WERI-Rb-1 (cell line): ENCODE measurements around the gene KHDRBS1.

ENCODE experiments used
- DNase-seq: peaks from one replicate; pipeline ENCODE4 v3.0.0-alpha.2; 2020
- H3K27ac ChIP-seq: fragments of 250-450 bp; sonication (Bioruptor Pico); 2 replicates; pipeline ENCODE4 v1.5.1; 2020; ENCODE audit warnings: mild to moderate bottlenecking, moderate library complexity
- H3K27me3 ChIP-seq: fragments of 250-450 bp; sonication (Bioruptor Pico); 2 replicates; pipeline ENCODE4 v1.5.1; 2021; ENCODE audit warnings: mild to moderate bottlenecking, low read depth, moderate library complexity; ENCODE audit not compliant: insufficient read depth, severe bottlenecking
- H3K36me3 ChIP-seq: fragments of 250-450 bp; sonication (Bioruptor Pico); 2 replicates; pipeline ENCODE4 v1.5.1; 2020; ENCODE audit warnings: mild to moderate bottlenecking, moderate library complexity
- H3K4me3 ChIP-seq: 2 replicates; pipeline ENCODE4 v1.5.1; 2011; ENCODE audit warnings: low read depth, mild to moderate bottlenecking, control low read depth, low read length
- H3K9me3 ChIP-seq: fragments of 250-450 bp; sonication (Bioruptor Pico); 2 replicates; pipeline ENCODE4 v1.5.1; 2021; ENCODE audit warnings: mild to moderate bottlenecking, moderate library complexity; ENCODE audit not compliant: severe bottlenecking
- CTCF ChIP-seq: IDR thresholded peaks from 2 replicates; pipeline ENCODE4 v1.5.1; 2011; ENCODE audit warnings: low read depth, mild to moderate bottlenecking, control low read depth, inconsistent platforms, low read length

Gene KHDRBS1

GRCh38 chr1:32047701-32048100 lies 34.0 kb downstream of the KHDRBS1 start:
- Histone ChIP-seq H3K9me3 (no peaks in the 10 kb centered on the region), H3K27me3 (no peaks in the 10 kb centered on the region), H3K36me3 (peaks cover 35% of the 10 kb centered on the region), H3K4me3 (no peak overlapping the region), H3K27ac (no peak overlapping the region)
- no peak for DNase-seq
- no peak for TF ChIP-seq CTCF

GRCh38 chr1:32048440-32048839 lies 34.8 kb downstream of the KHDRBS1 start:
- Histone ChIP-seq H3K9me3 (no peaks in the 10 kb centered on the region), H3K27ac (no peak overlapping the region), H3K4me3 (no peak overlapping the region), H3K36me3 (peaks cover 39% of the 10 kb centered on the region), H3K27me3 (no peaks in the 10 kb centered on the region)
- TF ChIP-seq CTCF: no peak
- no peak for DNase-seq

GRCh38 chr1:32051706-32052105 lies 38.0 kb downstream of the KHDRBS1 start:
- Histone ChIP-seq H3K27me3 (no peaks in the 10 kb centered on the region), H3K27ac (no peak overlapping the region), H3K9me3 (no peaks in the 10 kb centered on the region), H3K36me3 (peaks cover 72% of the 10 kb centered on the region), H3K4me3 (no peak overlapping the region)
- DNase-seq: no peak
- TF ChIP-seq CTCF: no peak

- H3K9me3 ChIP-seq: no peaks in the 10 kb centered on the region
- no peaks in the 10 kb centered on the region for H3K27me3 ChIP-seq
- H3K4me3 ChIP-seq: no peak overlapping the region
- TF ChIP-seq CTCF: no peak
- H3K27ac ChIP-seq: no peak overlapping the region
- no peak for DNase-seq
- H3K36me3 ChIP-seq: peaks cover 77% of the 10 kb centered on the region
Measured at GRCh38 chr1:32052887-32053286, 39.2 kb downstream of the KHDRBS1 start.

GRCh38 chr1:32055416-32055815 lies 41.7 kb downstream of the KHDRBS1 start:
- TF ChIP-seq CTCF: no peak
- Histone ChIP-seq H3K9me3 (no peaks in the 10 kb centered on the region), H3K36me3 (peaks cover 90% of the 10 kb centered on the region), H3K27ac (no peak overlapping the region), H3K4me3 (no peak overlapping the region), H3K27me3 (no peaks in the 10 kb centered on the region)
- no peak for DNase-seq

GRCh38 chr1:32056598-32056997 lies 42.9 kb downstream of the KHDRBS1 start:
- Histone ChIP-seq H3K4me3 (no peak overlapping the region), H3K9me3 (no peaks in the 10 kb centered on the region), H3K36me3 (peaks cover 90% of the 10 kb centered on the region), H3K27me3 (no peaks in the 10 kb centered on the region), H3K27ac (no peak overlapping the region)
- TF ChIP-seq CTCF: no peak
- DNase-seq: no peak
